GM15510 (cell line): Measurements from ENCODE around the gene PIK3R1.

ENCODE experiments used
- POLR2A ChIP-seq: IDR thresholded peaks from 3 replicates; pipeline ENCODE4 v1.6.1; 2011; ENCODE audit warnings: borderline replicate concordance; ENCODE audit not compliant: insufficient read length; ENCODE audit errors: extremely low read depth

The PIK3R1 gene

DNA sequence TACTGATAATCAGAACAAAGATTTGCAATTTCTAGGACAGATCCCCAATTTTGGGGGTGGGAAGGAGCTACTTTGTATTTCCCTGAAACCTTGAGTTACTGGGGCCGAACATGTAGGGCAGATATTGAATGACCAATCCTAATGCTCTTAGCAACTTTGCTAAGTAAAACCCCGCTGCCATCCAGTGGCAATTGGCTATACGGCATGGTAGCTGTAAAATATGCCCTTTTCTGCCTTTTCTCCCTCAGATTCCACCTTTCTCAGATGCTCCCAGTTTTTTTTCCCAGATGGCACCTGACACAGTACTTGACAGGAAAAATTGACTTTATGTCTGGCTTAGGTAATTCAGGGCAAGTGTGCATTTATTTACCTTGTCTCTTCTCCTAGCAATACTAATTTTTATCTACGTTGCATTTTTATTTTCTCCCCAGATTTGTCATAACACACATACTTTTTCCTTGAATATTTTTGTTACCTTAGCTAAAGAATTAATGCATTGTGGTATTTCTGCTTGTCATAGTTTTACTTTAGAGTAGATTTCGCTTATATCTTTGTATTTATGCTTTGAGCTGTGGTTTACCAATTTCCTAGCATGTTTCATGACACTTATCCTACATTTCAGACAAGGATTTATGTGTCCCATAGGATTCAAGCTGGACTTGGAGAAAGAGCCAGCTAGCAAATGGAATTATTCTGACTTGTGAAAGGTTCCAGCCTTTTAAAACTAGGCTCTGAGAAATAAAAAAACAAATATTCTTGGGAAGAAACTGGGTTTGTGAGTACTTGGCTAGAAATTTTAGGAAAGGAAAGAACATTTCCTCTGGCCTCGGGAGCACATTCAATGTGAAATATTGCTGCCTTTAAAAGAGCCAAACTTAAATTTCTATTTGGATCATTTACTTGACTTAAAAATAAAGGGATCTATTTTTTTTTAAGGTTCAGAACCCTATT, 37.4 kb downstream of the PIK3R1 start:
- TF ChIP-seq POLR2A, result no peak

DNA sequence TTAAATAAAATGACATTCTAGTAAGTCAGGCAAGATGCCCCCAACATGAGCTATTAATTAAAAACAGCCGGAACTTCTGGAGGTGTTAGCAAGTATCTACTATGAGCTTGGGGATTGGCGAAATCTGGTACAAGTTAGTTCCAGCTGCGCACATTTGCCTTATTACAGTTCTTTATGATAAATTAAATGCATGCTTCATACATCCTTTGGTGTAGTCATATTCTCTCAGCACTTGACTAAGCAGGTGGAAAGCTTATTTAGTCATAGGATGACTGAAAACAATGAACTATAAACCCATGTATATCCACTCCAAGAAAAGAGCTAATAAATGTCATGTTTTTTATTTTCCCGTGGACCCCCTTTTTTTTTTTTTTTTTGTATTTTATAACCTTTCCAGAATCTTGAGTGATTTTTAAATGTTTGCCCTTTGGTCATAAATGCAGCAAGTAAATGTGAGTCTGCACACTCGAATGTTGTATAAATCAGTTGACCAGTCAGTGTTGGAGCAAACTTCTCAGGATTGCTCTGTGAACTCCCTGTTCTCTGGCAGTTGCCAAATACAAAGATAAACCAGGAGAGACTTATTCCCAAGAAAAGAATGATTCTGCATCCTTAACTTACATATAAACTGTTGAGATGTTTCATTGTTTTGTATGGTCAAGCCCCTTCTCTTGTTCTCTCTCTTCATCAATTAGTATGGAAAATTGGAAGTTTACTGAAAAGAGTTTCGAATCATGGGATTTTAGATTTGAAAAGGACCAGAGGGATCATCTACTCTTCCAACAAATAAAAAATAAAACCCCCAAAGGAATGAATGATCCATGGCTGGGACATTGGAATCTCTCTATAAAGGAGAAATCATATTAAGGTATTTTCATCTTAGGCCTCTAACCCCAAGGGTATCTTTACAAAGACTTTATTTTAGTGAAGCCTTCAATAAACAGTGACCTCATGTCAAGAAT, 38.3 kb downstream of the PIK3R1 start:
- TF ChIP-seq POLR2A, result no peak

- no peak for TF ChIP-seq POLR2A
Measured at GRCh38 chr5:68254810-68255209, 39.3 kb downstream of the PIK3R1 start.

- TF ChIP-seq POLR2A, result no peak
Measured at GRCh38 chr5:68255305-68256120, 40.0 kb downstream of the PIK3R1 start.

DNA sequence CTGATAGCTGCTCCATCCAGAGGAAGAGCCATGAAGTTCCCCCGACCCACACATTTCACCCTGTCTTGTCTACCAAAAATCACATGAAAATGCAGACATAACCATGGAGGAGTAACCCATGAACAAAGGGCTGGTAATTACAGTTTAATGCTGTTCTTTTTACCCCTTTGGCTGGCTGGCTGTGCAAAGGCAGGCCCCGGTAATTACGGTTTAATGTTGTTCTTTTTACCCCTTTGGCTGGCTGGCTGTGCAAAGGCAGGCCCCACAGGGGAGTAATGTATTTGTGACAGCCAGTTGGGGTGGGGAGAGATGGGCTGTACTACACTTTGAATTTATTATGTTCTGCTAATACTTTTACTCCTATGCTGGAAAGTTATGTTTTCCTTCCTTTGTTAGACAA, 41.7 kb downstream of the PIK3R1 start:
- no peak for TF ChIP-seq POLR2A

GRCh38 chr5:68258531-68258930, 43.0 kb downstream of the PIK3R1 start:
- no peak for TF ChIP-seq POLR2A

DNA sequence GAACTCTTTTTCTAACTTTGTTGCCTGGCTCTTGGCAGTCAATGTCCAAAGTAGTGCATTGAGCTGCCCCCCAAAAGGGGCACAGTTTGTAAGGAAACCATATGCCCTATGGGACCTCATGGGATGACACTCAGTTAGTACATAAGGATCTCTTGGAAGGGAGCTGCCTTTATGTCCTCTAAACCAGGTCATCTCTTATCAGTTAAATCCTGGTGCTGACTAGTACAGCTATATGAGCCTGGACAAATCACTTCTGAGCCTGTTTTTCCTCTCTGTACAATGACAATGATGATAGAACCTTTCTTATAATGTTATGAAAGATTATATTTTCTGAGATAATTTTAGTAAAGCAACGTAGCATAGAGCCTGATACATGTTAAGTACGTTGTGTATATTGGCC, 44.1 kb downstream of the PIK3R1 start:
- no peak for TF ChIP-seq POLR2A

- no peak for TF ChIP-seq POLR2A
Measured at GRCh38 chr5:68260467-68260866, 44.9 kb downstream of the PIK3R1 start.

DNA sequence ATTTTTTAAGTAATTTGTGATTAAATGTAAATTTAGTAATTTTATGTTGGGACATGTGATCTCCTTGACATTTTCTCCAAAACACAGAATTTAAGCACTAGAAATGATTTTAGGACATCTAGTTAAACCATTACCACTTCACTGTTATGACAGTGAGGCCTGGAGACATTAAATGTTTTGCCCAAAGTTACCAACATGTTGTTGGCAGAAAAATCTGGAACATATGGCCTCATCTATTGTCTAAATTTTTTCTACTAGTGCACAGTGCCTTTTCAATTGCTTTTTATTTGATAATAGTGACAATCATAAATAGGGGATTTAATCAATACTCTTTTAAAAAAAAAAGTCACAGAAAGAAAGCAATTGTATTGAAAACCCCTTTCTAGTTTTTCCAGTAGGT, 45.6 kb downstream of the PIK3R1 start:
- no peak for TF ChIP-seq POLR2A

DNA sequence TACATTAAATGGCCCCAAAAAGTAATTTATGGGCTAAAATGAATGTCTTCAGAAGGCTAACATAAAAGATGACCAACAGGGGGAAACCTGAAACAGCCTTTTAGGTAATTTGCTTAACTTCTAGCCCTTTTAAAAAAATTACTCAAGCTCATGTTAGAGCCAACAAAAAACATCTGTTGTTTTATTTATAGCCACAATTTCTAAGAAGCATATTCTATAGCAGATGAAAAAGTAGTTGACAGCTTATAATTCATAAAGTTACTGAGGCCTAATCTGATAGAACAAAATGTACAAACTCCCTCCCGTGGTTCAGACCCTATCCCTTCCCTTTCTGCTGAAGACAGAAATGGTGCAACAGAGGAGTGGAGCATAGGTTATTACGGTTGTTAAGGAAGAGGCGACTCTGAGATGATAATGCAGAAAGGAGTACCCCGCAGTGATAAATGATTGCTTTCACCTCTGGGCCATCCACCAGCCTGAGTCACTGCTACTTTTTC, 46.1 kb downstream of the PIK3R1 start:
- TF ChIP-seq POLR2A, result no peak

DNA sequence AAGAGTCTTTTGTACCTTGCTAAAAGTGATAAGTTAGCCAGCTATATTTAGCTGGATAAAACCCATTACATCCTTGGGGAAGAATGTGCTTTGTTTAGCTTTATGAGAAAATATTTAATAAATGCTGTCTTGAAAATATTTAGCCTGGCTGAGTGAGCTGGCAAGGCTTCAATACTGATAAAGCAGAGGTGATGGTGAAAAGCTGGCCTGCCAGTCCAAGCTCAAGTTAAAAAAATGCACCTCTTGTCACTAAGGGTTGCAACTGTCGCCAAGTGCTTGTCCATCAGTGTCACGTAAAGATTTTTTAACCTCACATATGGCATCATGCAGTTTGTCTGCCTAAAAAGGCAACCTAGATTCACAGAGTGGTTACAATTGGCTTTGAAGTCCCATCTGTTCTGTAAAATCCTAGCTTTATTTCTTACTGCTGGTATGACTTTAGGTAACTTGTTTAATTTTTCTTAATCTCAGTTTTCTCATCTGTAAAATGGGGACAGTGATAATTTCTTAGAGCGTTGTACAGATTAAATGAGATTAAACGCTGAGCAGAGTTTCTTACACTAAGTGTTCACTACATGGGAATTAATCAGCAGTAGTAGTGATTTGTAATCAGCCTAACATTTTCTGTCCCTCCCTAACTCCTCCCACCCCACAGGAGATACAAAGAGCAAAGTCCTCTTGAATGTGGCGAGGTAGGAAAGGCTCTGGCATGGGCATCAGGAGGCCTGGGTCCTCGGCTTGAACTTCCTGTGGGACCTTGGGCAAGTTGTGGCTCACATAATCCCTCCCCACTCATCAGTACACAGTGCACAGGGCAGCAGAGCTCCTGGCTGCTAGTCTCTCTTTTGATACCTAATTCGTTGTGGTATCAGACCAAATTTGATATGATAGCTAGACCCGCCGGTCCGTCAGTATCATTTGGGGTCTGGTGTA, 48.7 kb downstream of the PIK3R1 start:
- no peak for TF ChIP-seq POLR2A

GRCh38 chr5:68265347-68265746, 49.8 kb downstream of the PIK3R1 start:
- no peak for TF ChIP-seq POLR2A

- no peak for TF ChIP-seq POLR2A
Measured at GRCh38 chr5:68265822-68266395, 50.4 kb downstream of the PIK3R1 start.
